ENCODE data around the gene PHLDB3.

- TF ChIP-seq CTCF (conservative IDR thresholded peaks at IDR 0.05; ENCODE audit: low read length) (no peak), EZH2phosphoT487 (IDR thresholded peaks at IDR 0.05; ENCODE audit: borderline replicate concordance, low read depth, low read length) (no peak)
Measured at GRCh38 chr19:43433358-43433673, 71.2 kb downstream of the PHLDB3 start.

Measured in OCI-LY7 (cell line).